Body of pancreas (tissue), 4 donors: ENCODE results near the gene ST3GAL4.

Experiments used
- CTCF ChIP-seq, 7 experiments: fragments of 450-650 bp in 4 of 7; fragments of 200-600 bp in 3 of 7; sonication (generic) in 3 of 7; IDR thresholded peaks; one replicate each; pipeline ENCODE4 v1.5.1; 2016 to 2019; ENCODE audit warnings: antibody characterized with exemption in 7 of 7
- POLR2A ChIP-seq, 3 donors: fragments of 450-650 bp; IDR thresholded peaks; one replicate each; pipeline ENCODE4 v1.6.1; 2016; ENCODE audit warnings: antibody characterized with exemption in 3 of 3, mild to moderate bottlenecking in 2 of 3

- TF ChIP-seq CTCF (IDR thresholded peaks at IDR 0.05) (no peak), POLR2A (IDR thresholded peaks at IDR 0.05) (no peak)
These were observed 8.3 kb downstream of the ST3GAL4 start for GRCh38 chr11:126363706-126364248.
